Astrocyte (in vitro differentiated cells and primary cell): ENCODE data around the gene USP44. TPM values are rescaled to one million over a fixed set of nuclear protein-coding genes. Genes with fewer than 3 reads are reported as not detected.

Source experiments
- DNase-seq: peaks from one replicate; pipeline ENCODE4 v3.0.0-alpha.2; 2010; ENCODE audit warnings: low read depth
- FAIRE-seq: peaks from 2 replicates; lab custom pipeline; 2011; peaks lifted over from hg19 to GRCh38; lab: Jason Lieb, UNC
- H2AFZ ChIP-seq: 2 replicates; pipeline ENCODE4 v1.6.0; 2012; ENCODE audit warnings: low read depth, low read length, inconsistent platforms
- H3K27ac ChIP-seq: 2 replicates; pipeline ENCODE4 v1.5.1; 2011; ENCODE audit warnings: low read depth, low read length, inconsistent platforms
- H3K27me3 ChIP-seq: 2 replicates; pipeline ENCODE4 v1.6.0; 2011; ENCODE audit warnings: low read length, inconsistent platforms; ENCODE audit not compliant: insufficient read depth
- H3K36me3 ChIP-seq: 2 replicates; pipeline ENCODE4 v1.5.1; 2011; ENCODE audit warnings: low read length, inconsistent platforms; ENCODE audit not compliant: insufficient read depth
- H3K4me1 ChIP-seq: 2 replicates; pipeline ENCODE4 v1.5.1; 2011; ENCODE audit warnings: low read length, inconsistent platforms; ENCODE audit not compliant: insufficient read depth
- H3K4me2 ChIP-seq: 2 replicates; pipeline ENCODE4 v1.6.0; 2012; ENCODE audit warnings: low read length, inconsistent platforms
- H3K4me3 ChIP-seq: 2 replicates; pipeline ENCODE4 v1.5.1; 2011; ENCODE audit warnings: low read depth, mild to moderate bottlenecking, low read length, inconsistent platforms; ENCODE audit not compliant: insufficient read depth
- H3K79me2 ChIP-seq: 2 replicates; pipeline ENCODE4 v1.6.0; 2012; ENCODE audit warnings: mild to moderate bottlenecking, low read length, inconsistent platforms; ENCODE audit not compliant: insufficient read depth
- H3K9ac ChIP-seq: 2 replicates; pipeline ENCODE4 v1.6.0; 2012; ENCODE audit warnings: mild to moderate bottlenecking, low read length, inconsistent platforms
- H3K9me3 ChIP-seq: 2 replicates; pipeline ENCODE4 v1.5.1; 2012; ENCODE audit warnings: low read depth, mild to moderate bottlenecking, low read length, inconsistent platforms; ENCODE audit not compliant: insufficient read depth
- H4K20me1 ChIP-seq: 2 replicates; pipeline ENCODE4 v1.6.0; 2012; ENCODE audit warnings: low read length, inconsistent platforms; ENCODE audit not compliant: insufficient read depth
- H3K27ac Mint-ChIP-seq: one replicate; pipeline ENCODE4 v1.8.0; 2021; ENCODE audit warnings: mild to moderate bottlenecking, mixed read lengths; ENCODE audit not compliant: unreplicated experiment
- H3K27me3 Mint-ChIP-seq: one replicate; pipeline ENCODE4 v1.8.0; 2021; ENCODE audit warnings: low read depth, mixed read lengths; ENCODE audit not compliant: unreplicated experiment
- H3K36me3 Mint-ChIP-seq: one replicate; pipeline ENCODE4 v1.8.0; 2021; ENCODE audit warnings: low read depth, mixed read lengths; ENCODE audit not compliant: unreplicated experiment
- H3K4me1 Mint-ChIP-seq: one replicate; pipeline ENCODE4 v1.8.0; 2021; ENCODE audit warnings: low read depth, mixed read lengths; ENCODE audit not compliant: unreplicated experiment
- H3K4me3 Mint-ChIP-seq: one replicate; pipeline ENCODE4 v1.8.0; 2021; ENCODE audit warnings: mild to moderate bottlenecking, moderate library complexity, mixed read lengths; ENCODE audit not compliant: unreplicated experiment
- H3K9me3 Mint-ChIP-seq: one replicate; pipeline ENCODE4 v1.8.0; 2021; ENCODE audit warnings: mild to moderate bottlenecking, mixed read lengths; ENCODE audit not compliant: unreplicated experiment
- CTCF ChIP-seq: IDR thresholded peaks from 2 replicates; pipeline ENCODE4 v1.5.1; 2011; ENCODE audit warnings: low read depth, mild to moderate bottlenecking, inconsistent platforms, low read length, moderate library complexity; ENCODE audit not compliant: insufficient read depth
- EZH2 ChIP-seq: IDR thresholded peaks from 2 replicates; pipeline ENCODE4 v1.6.1; 2012; ENCODE audit warnings: mild to moderate bottlenecking, low read length, inconsistent platforms; ENCODE audit not compliant: insufficient read depth
- total RNA-seq: library from RNA; stranded (reverse); gene quantifications from 2 replicates; pipeline ENCODE4 v1.2.1, GENCODE V29; 2021

Gene USP44
- total RNA-seq, 1 donor from 2014 or later, result 5.4 TPM

- Histone ChIP-seq H2AFZ (no peak overlapping the region), H3K4me1 (no peaks in the 10 kb centered on the region), H4K20me1 (no peaks in the 10 kb centered on the region), H3K36me3 (no peaks in the 10 kb centered on the region), H3K27me3 (no peaks in the 10 kb centered on the region), H3K9me3 (no peaks in the 10 kb centered on the region), H3K79me2 (no peaks in the 10 kb centered on the region), H3K9ac (no peak overlapping the region), H3K27ac (no peak overlapping the region), H3K4me3 (no peak overlapping the region), H3K4me2 (no peak overlapping the region)
- DNase-seq (no peak), FAIRE-seq (no peak)
- peaks cover 8% of the 10 kb centered on the region for H3K4me1 Mint-ChIP-seq
- H3K27ac Mint-ChIP-seq, result no peak overlapping the region
- H3K9me3 Mint-ChIP-seq, result no peaks in the 10 kb centered on the region
- no peaks in the 10 kb centered on the region for H3K27me3 Mint-ChIP-seq
- no peaks in the 10 kb centered on the region for H3K36me3 Mint-ChIP-seq
- H3K4me3 Mint-ChIP-seq, result no peak overlapping the region
- TF ChIP-seq CTCF, result no peak
- TF ChIP-seq EZH2, result no peak
Observed at GRCh38 chr12:95594136-95594535, 42.9 kb upstream of the USP44 start.

GRCh38 chr12:95593266-95593871, 42.1 kb upstream of the USP44 start:
- Histone ChIP-seq H3K36me3 (no peaks in the 10 kb centered on the region), H3K79me2 (no peaks in the 10 kb centered on the region), H3K4me1 (no peaks in the 10 kb centered on the region), H4K20me1 (no peaks in the 10 kb centered on the region), H2AFZ (no peak overlapping the region), H3K4me3 (no peak overlapping the region), H3K4me2 (no peak overlapping the region), H3K9ac (no peak overlapping the region), H3K9me3 (no peaks in the 10 kb centered on the region), H3K27me3 (no peaks in the 10 kb centered on the region), H3K27ac (no peak overlapping the region)
- H3K4me1 Mint-ChIP-seq, result peaks cover 8% of the 10 kb centered on the region
- H3K9me3 Mint-ChIP-seq, result no peaks in the 10 kb centered on the region
- no peak overlapping the region for H3K4me3 Mint-ChIP-seq
- FAIRE-seq (no peak), DNase-seq (no peak)
- H3K27ac Mint-ChIP-seq, result no peak overlapping the region
- TF ChIP-seq EZH2 (no peak), CTCF (no peak)
- no peaks in the 10 kb centered on the region for H3K27me3 Mint-ChIP-seq
- no peaks in the 10 kb centered on the region for H3K36me3 Mint-ChIP-seq

- DNase-seq, result peak; percentile 49
Observed at GRCh38 chr12:95591731-95592130, 40.5 kb upstream of the USP44 start.

More at GRCh38 chr12:95591731-95592130, 40.5 kb upstream of the USP44 start:
- H3K27ac Mint-ChIP-seq, result peak overlapping the region; percentile 78
- Histone ChIP-seq H3K9me3 (no peaks in the 10 kb centered on the region), H3K79me2 (no peaks in the 10 kb centered on the region), H3K4me3 (no peak overlapping the region), H3K27me3 (no peaks in the 10 kb centered on the region), H3K4me1 (no peaks in the 10 kb centered on the region), H3K9ac (no peak overlapping the region), H3K4me2 (no peak overlapping the region), H3K36me3 (no peaks in the 10 kb centered on the region), H2AFZ (no peak overlapping the region), H3K27ac (no peak overlapping the region), H4K20me1 (no peaks in the 10 kb centered on the region)
- no peak overlapping the region for H3K4me3 Mint-ChIP-seq
- H3K27me3 Mint-ChIP-seq, result no peaks in the 10 kb centered on the region
- no peak for FAIRE-seq
- no peaks in the 10 kb centered on the region for H3K36me3 Mint-ChIP-seq
- H3K9me3 Mint-ChIP-seq, result no peaks in the 10 kb centered on the region
- peaks cover 8% of the 10 kb centered on the region for H3K4me1 Mint-ChIP-seq
- TF ChIP-seq EZH2, result no peak
- no peak for TF ChIP-seq CTCF
